ENCODE data around the gene OR8G1. TPM values are rescaled to one million over a fixed set of nuclear protein-coding genes. Genes with fewer than 3 reads are reported as not detected.
"Not testable (repeated sequence)": the region's sequence is repeated elsewhere in the genome, so short reads cannot be mapped to it uniquely, and the experiment has no call there.

OR8G1 gene
- total RNA-seq, 1 donor from 2014 or later, result not detected

- no peak for TF ChIP-seq CTCF (IDR thresholded peaks at IDR 0.05; ENCODE audit: insufficient read depth, low read length, poor library complexity, severe bottlenecking)
- Histone ChIP-seq H3K27me3 (ENCODE audit: control insufficient read depth, insufficient read depth, low read length) (no peaks in the 10 kb centered on the region), H3K4me3 (ENCODE audit: low read depth, low read length) (no peak overlapping the region), H3K36me3 (ENCODE audit: control insufficient read depth, insufficient read depth, low read length) (no peaks in the 10 kb centered on the region)
- DNase-seq (ENCODE audit: low read depth), result no peak
Observed at GRCh38 chr11:124225471-124225870, 15.4 kb upstream of the OR8G1 start.

GRCh38 chr11:124233376-124233775 lies 7.5 kb upstream of the OR8G1 start:
- no peak for TF ChIP-seq CTCF (IDR thresholded peaks at IDR 0.05; ENCODE audit: insufficient read depth, low read length, poor library complexity, severe bottlenecking)
- H3K4me3 ChIP-seq (ENCODE audit: low read depth, low read length), result no peak overlapping the region
- no peak for DNase-seq (ENCODE audit: low read depth)

GRCh38 chr11:124238512-124238911 lies 2.4 kb upstream of the OR8G1 start:
- Histone ChIP-seq H3K4me3 (ENCODE audit: low read depth, low read length) (no peak overlapping the region), H3K27me3 (ENCODE audit: control insufficient read depth, insufficient read depth, low read length) (no peaks in the 10 kb centered on the region), H3K36me3 (ENCODE audit: control insufficient read depth, insufficient read depth, low read length) (no peaks in the 10 kb centered on the region)
- TF ChIP-seq CTCF (IDR thresholded peaks at IDR 0.05; ENCODE audit: insufficient read depth, low read length, poor library complexity, severe bottlenecking), result no peak
- no peak for DNase-seq (ENCODE audit: low read depth)

More at GRCh38 chr11:124233376-124233775, 7.5 kb upstream of the OR8G1 start:
- Histone ChIP-seq H3K36me3 (ENCODE audit: control insufficient read depth, insufficient read depth, low read length) (no peaks in the 10 kb centered on the region), H3K27me3 (ENCODE audit: control insufficient read depth, insufficient read depth, low read length) (no peaks in the 10 kb centered on the region)

- not testable (repeated sequence) for H3K4me3 ChIP-seq (ENCODE audit: low read depth, low read length); H3K27me3 ChIP-seq (ENCODE audit: control insufficient read depth, insufficient read depth, low read length); DNase-seq (ENCODE audit: low read depth); H3K36me3 ChIP-seq (ENCODE audit: control insufficient read depth, insufficient read depth, low read length)
Observed at GRCh38 chr11:124249869-124250268, 9.0 kb downstream of the OR8G1 start.

- no peak for TF ChIP-seq CTCF (IDR thresholded peaks at IDR 0.05; ENCODE audit: insufficient read depth, low read length, poor library complexity, severe bottlenecking)
- no peak for DNase-seq (ENCODE audit: low read depth)
- no peaks in the 10 kb centered on the region for H3K36me3 ChIP-seq (ENCODE audit: control insufficient read depth, insufficient read depth, low read length)
- H3K27me3 ChIP-seq (ENCODE audit: control insufficient read depth, insufficient read depth, low read length), result no peaks in the 10 kb centered on the region
- H3K4me3 ChIP-seq (ENCODE audit: low read depth, low read length), result no peak within 1 kb of the TSS
Observed at GRCh38 chr11:124256076-124256475, 15.2 kb downstream of the OR8G1 start, which contains the start of gene OR8G5. Gene OR8G5, plus strand, starts transcription at chr11:124256376. Its CDS starts 8,556 bp downstream, at chr11:124264932.

GRCh38 chr11:124265041-124265440 lies 24.1 kb downstream of the OR8G1 start:
- H3K4me3 ChIP-seq (ENCODE audit: low read depth, low read length); H3K36me3 ChIP-seq (ENCODE audit: control insufficient read depth, insufficient read depth, low read length); DNase-seq (ENCODE audit: low read depth); H3K27me3 ChIP-seq (ENCODE audit: control insufficient read depth, insufficient read depth, low read length): not testable (repeated sequence)

GRCh38 chr11:124270886-124271285 lies 30.0 kb downstream of the OR8G1 start:
- H3K36me3 ChIP-seq (ENCODE audit: control insufficient read depth, insufficient read depth, low read length); DNase-seq (ENCODE audit: low read depth); H3K4me3 ChIP-seq (ENCODE audit: low read depth, low read length); H3K27me3 ChIP-seq (ENCODE audit: control insufficient read depth, insufficient read depth, low read length): not testable (repeated sequence)

Measured in kidney epithelial cell (primary cell).